ENCODE data around the gene SELENON.

SELENON gene

GRCh38 chr1:25820247-25821111 is 20.5 kb downstream of the SELENON start:
- TF ChIP-seq, protein P1, sequence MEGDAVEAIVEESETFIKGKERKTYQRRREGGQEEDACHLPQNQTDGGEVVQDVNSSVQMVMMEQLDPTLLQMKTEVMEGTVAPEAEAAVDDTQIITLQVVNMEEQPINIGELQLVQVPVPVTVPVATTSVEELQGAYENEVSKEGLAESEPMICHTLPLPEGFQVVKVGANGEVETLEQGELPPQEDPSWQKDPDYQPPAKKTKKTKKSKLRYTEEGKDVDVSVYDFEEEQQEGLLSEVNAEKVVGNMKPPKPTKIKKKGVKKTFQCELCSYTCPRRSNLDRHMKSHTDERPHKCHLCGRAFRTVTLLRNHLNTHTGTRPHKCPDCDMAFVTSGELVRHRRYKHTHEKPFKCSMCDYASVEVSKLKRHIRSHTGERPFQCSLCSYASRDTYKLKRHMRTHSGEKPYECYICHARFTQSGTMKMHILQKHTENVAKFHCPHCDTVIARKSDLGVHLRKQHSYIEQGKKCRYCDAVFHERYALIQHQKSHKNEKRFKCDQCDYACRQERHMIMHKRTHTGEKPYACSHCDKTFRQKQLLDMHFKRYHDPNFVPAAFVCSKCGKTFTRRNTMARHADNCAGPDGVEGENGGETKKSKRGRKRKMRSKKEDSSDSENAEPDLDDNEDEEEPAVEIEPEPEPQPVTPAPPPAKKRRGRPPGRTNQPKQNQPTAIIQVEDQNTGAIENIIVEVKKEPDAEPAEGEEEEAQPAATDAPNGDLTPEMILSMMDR (IDR thresholded peaks at IDR 0.05; ENCODE audit: low read depth, low read length) = no peak
- peak; percentile 53 to 71 for DNase-seq (ENCODE audit: low read depth in 2 of 2)
- peak overlapping the region; percentile 91 for H3K4me3 ChIP-seq (replicated peaks in 1 of 2; ENCODE audit: low read depth in 2 of 2, low read length in 2 of 2)

- no peak for DNase-seq (ENCODE audit: low read depth in 2 of 2)
- H3K4me3 ChIP-seq (replicated peaks in 1 of 2; ENCODE audit: low read depth in 2 of 2, low read length in 2 of 2) = peak overlapping the region; percentile 91
- TF ChIP-seq, protein P1 (IDR thresholded peaks at IDR 0.05; ENCODE audit: low read depth, low read length) = no peak
These were observed 21.1 kb downstream of the SELENON start for GRCh38 chr1:25821112-25821476.

GRCh38 chr1:25821630-25822091 is 21.7 kb downstream of the SELENON start:
- DNase-seq (ENCODE audit: low read depth in 2 of 2) = peak; percentile 49 to 76
- TF ChIP-seq, protein P1 (IDR thresholded peaks at IDR 0.05; ENCODE audit: low read depth, low read length) = no peak
- H3K4me3 ChIP-seq (replicated peaks in 1 of 2; ENCODE audit: low read depth in 2 of 2, low read length in 2 of 2) = peak overlapping the region in 1 of 2 donors; percentile 4

GRCh38 chr1:25825605-25826004 is 25.6 kb downstream of the SELENON start:
- H3K4me3 ChIP-seq (replicated peaks in 1 of 2; ENCODE audit: low read depth in 2 of 2, low read length in 2 of 2) = no peak overlapping the region
- DNase-seq (ENCODE audit: low read depth in 2 of 2) = no peak
- TF ChIP-seq, protein P1 (IDR thresholded peaks at IDR 0.05; ENCODE audit: low read depth, low read length) = no peak

DNA sequence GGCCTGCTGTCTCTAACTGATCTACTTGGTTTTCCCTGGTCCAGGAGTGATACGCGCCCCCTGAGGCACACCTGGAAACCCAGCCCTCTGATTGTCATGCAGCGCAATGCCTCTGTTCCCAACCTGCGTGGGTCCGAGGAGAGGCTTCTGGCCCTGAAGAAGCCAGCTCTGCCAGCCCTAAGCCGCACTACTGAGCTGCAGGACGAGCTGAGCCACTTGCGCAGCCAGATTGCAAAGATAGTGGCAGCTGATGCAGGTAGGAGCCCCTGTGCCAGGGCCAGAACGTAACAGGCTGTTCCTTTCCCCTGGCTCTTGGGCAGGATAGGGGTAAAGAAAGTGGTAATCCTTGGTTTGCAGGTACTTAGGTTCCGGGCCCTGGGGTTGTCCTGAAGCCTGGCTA is 26.6 kb downstream of the SELENON start:
- no peak overlapping the region for H3K4me3 ChIP-seq (replicated peaks in 1 of 2; ENCODE audit: low read depth in 2 of 2, low read length in 2 of 2)
- no peak for DNase-seq (ENCODE audit: low read depth in 2 of 2)
- TF ChIP-seq, protein P1 (IDR thresholded peaks at IDR 0.05; ENCODE audit: low read depth, low read length) = no peak

GRCh38 chr1:25828491-25828890 is 28.5 kb downstream of the SELENON start:
- TF ChIP-seq, protein P1 (IDR thresholded peaks at IDR 0.05; ENCODE audit: low read depth, low read length) = no peak
- H3K4me3 ChIP-seq (replicated peaks in 1 of 2; ENCODE audit: low read depth in 2 of 2, low read length in 2 of 2) = no peak overlapping the region
- no peak for DNase-seq (ENCODE audit: low read depth in 2 of 2)

Data from cardiac fibroblast (primary cell).